OCI-LY7 (cell line): ENCODE data around the gene SMARCAL1. TPM values are rescaled to one million over a fixed set of nuclear protein-coding genes. Genes with fewer than 3 reads are reported as not detected.

Experiments
- BruUV-seq: library from RNA; stranded (reverse); fragments of 400-500 nt; replicated peaks from 2 replicates; lab custom pipeline; 2021; lab: Mats Ljungman, UMichigan
- CTCF ChIA-PET: fragments of 300-600 bp; sonication (Branson Sonifier 250); formaldehyde crosslinking; loops from one replicate; lab custom pipeline; 2022; ENCODE audit warnings: antibody characterized with exemption; ENCODE audit not compliant: unreplicated experiment; lab: Charles Lee
- POLR2A ChIA-PET: fragments of 300-600 bp; sonication (Branson Sonifier 250); formaldehyde crosslinking; loops from one replicate; lab custom pipeline; 2022; ENCODE audit warnings: antibody characterized with exemption; lab: Charles Lee
- DNase-seq: peaks from one replicate; pipeline ENCODE4 v3.0.0-alpha.2; 2015; ENCODE audit warnings: low spot score
- H2AFZ ChIP-seq: fragments of 200-600 bp; sonication (generic), shearing (Covaris generic); 2 replicates; pipeline ENCODE4 v1.6.1; 2014; ENCODE audit warnings: mild to moderate bottlenecking, antibody characterized with exemption, low read length, moderate library complexity
- H3K27ac ChIP-seq: fragments of 200-600 bp; sonication (generic); 2 replicates; pipeline ENCODE4 v1.5.1; 2014; ENCODE audit warnings: mixed run types, low read depth, mild to moderate bottlenecking, moderate library complexity, low read length, inconsistent platforms; ENCODE audit not compliant: poor library complexity, severe bottlenecking
- H3K36me3 ChIP-seq: fragments of 200-600 bp; sonication (generic); 2 replicates; pipeline ENCODE4 v1.6.1; 2014; ENCODE audit warnings: mild to moderate bottlenecking, antibody characterized with exemption, low read length, moderate library complexity, mixed read lengths; ENCODE audit not compliant: insufficient read depth
- H3K4me1 ChIP-seq: fragments of 200-600 bp; sonication (generic); 2 replicates; pipeline ENCODE4 v1.5.1; 2014; ENCODE audit warnings: mild to moderate bottlenecking, low read length; ENCODE audit not compliant: insufficient read depth, poor library complexity, severe bottlenecking
- H3K4me2 ChIP-seq: fragments of 200-600 bp; sonication (generic); 2 replicates; pipeline ENCODE4 v1.6.1; 2014; ENCODE audit warnings: mild to moderate bottlenecking, low read length
- H3K4me3 ChIP-seq: fragments of 200-600 bp; sonication (generic); 2 replicates; pipeline ENCODE4 v1.5.1; 2014; ENCODE audit warnings: mild to moderate bottlenecking, low read depth, low read length; ENCODE audit not compliant: poor library complexity, severe bottlenecking
- H3K79me2 ChIP-seq: fragments of 200-600 bp; sonication (generic); 2 replicates; pipeline ENCODE4 v1.6.1; 2016; ENCODE audit warnings: low read depth, mild to moderate bottlenecking, low read length, moderate library complexity, mixed read lengths; ENCODE audit not compliant: insufficient read depth
- H3K9me2 ChIP-seq: fragments of 200-600 bp; sonication (generic); 2 replicates; pipeline ENCODE4 v1.6.1; 2016; ENCODE audit warnings: mild to moderate bottlenecking, low read length, mixed read lengths; ENCODE audit not compliant: insufficient read depth
- H3K9me3 ChIP-seq: fragments of 200-600 bp; sonication (generic); 2 replicates; pipeline ENCODE4 v1.6.1; 2014; ENCODE audit warnings: mild to moderate bottlenecking, mixed run types, low read length, mixed read lengths
- H4K20me1 ChIP-seq: fragments of 200-600 bp; sonication (generic); 2 replicates; pipeline ENCODE4 v1.6.1; 2014; ENCODE audit warnings: mild to moderate bottlenecking, antibody characterized with exemption, low read length, moderate library complexity, mixed read lengths; ENCODE audit not compliant: insufficient read depth
- CTCF ChIP-seq: fragments of 200-600 bp; sonication (generic); conservative IDR thresholded peaks from 2 replicates; pipeline ENCODE4 v1.5.1; 2014; ENCODE audit warnings: mild to moderate bottlenecking, antibody characterized with exemption, low read length, moderate library complexity, mixed read lengths
- EZH2phosphoT487 ChIP-seq: fragments of 200-600 bp; sonication (generic); IDR thresholded peaks from 2 replicates; pipeline ENCODE4 v1.6.1; 2018; ENCODE audit warnings: low read depth, borderline replicate concordance, mild to moderate bottlenecking, mixed run types, antibody characterized with exemption, low read length, moderate library complexity, mixed read lengths
- intact Hi-C: fragments of 100-400 bp; cut with micrococcal nuclease; formaldehyde crosslinking; loops from one replicate; pipeline ENCODE4 v1.10.0; 2022; ENCODE audit not compliant: unreplicated experiment
- total RNA-seq, 2 experiments: library from RNA; depleted of rRNA in 1 of 2; stranded (reverse); fragments of >200 nt in 1 of 2; shearing (Covaris generic) in 1 of 2; gene quantifications; 2 replicates each; pipeline ENCODE4 v1.2.3, GENCODE V29; 2014 to 2022

The SMARCAL1 gene
- total RNA-seq, 2 experiments from 2014 or later, result 12.2 to 26.1 TPM

DNA sequence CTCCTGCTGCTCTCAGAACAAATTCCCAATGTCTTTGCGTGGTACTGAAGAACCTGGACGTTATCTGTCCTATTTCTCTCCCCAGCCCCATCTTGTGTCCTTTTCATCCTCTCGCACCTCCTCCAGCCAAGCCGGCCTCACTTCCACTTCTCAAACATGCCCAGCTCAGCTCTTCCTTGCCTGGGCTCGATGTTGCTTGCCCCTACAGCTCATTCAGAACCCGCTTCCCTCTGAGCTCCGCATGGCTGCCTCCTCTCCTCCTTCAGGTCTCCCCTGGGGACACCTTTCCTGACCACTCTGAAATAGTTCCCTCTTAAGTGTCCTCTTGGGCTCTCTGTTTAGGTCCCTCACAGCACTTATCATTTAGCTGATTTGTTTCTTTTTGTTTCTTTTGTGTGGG, 6.7 kb upstream of the SMARCAL1 start:
- ChIA-PET POLR2A (interaction anchor here (0.5 to 1.8 kb wide), 3 partner anchors 9 to 1596 kb away, joined by 3 to 5 read pairs (median 4); partner anchors contain the start of gene BARD1), CTCF (no interaction called here)
- no peaks in the 10 kb centered on the region for H3K36me3 ChIP-seq
- H3K4me2 ChIP-seq, result no peak overlapping the region
- TF ChIP-seq EZH2phosphoT487 (no peak), CTCF (no peak)
- no peak overlapping the region for H3K27ac ChIP-seq
- H3K4me1 ChIP-seq, result peaks cover 5% of the 10 kb centered on the region
- BruUV-seq, result no TSS peak
- no peaks in the 10 kb centered on the region for H3K9me3 ChIP-seq
- H2AFZ ChIP-seq, result no peak overlapping the region
- DNase-seq, result no peak
- H3K79me2 ChIP-seq, result no peaks in the 10 kb centered on the region
- H3K4me3 ChIP-seq, result no peak overlapping the region
- no peaks in the 10 kb centered on the region for H4K20me1 ChIP-seq
- no peaks in the 10 kb centered on the region for H3K9me2 ChIP-seq
- intact Hi-C loops, result no loop called here

GRCh38 chr2:216406826-216407225, 5.5 kb upstream of the SMARCAL1 start:
- CTCF ChIA-PET, result no interaction called here

More at GRCh38 chr2:216406826-216407225, 5.5 kb upstream of the SMARCAL1 start:
- no TSS peak for BruUV-seq
- Histone ChIP-seq H3K27ac (no peak overlapping the region), H2AFZ (no peak overlapping the region; the same call in 1 of the 2 replicates), H3K9me2 (no peaks in the 10 kb centered on the region), H3K36me3 (no peaks in the 10 kb centered on the region), H3K79me2 (no peaks in the 10 kb centered on the region), H3K4me3 (no peak overlapping the region), H4K20me1 (no peaks in the 10 kb centered on the region), H3K9me3 (no peaks in the 10 kb centered on the region), H3K4me2 (no peak overlapping the region), H3K4me1 (peaks cover 17% of the 10 kb centered on the region)
- intact Hi-C loops, result no loop called here
- TF ChIP-seq EZH2phosphoT487, result no peak
- no peak for TF ChIP-seq CTCF
- POLR2A ChIA-PET, result no interaction called here
- no peak for DNase-seq
